Hepatocyte (in vitro differentiated cells): ENCODE data around the gene ABR. TPM values are rescaled to one million over a fixed set of nuclear protein-coding genes. Genes with fewer than 3 reads are reported as not detected.

ENCODE experiments used
- DNase-seq: peaks from one replicate; pipeline ENCODE4 v3.0.0-alpha.2; 2016; ENCODE audit warnings: low spot score
- H2AFZ ChIP-seq: fragments of 200-600 bp; sonication (generic); 2 replicates; pipeline ENCODE4 v1.6.0; 2016; ENCODE audit warnings: antibody characterized with exemption, mild to moderate bottlenecking
- H3K27ac ChIP-seq: fragments of 200-600 bp; sonication (generic); 2 replicates; pipeline ENCODE4 v1.5.1; 2016; ENCODE audit warnings: mild to moderate bottlenecking
- H3K27me3 ChIP-seq: fragments of 200-600 bp; sonication (generic); 2 replicates; pipeline ENCODE4 v1.6.1; 2016
- H3K36me3 ChIP-seq: fragments of 200-600 bp; sonication (generic); replicated peaks from 2 replicates; pipeline ENCODE4 v1.5.1; 2016; ENCODE audit warnings: low read depth; ENCODE audit not compliant: insufficient read depth
- H3K4me1 ChIP-seq: fragments of 200-600 bp; sonication (generic); 2 replicates; pipeline ENCODE4 v1.5.1; 2016; ENCODE audit warnings: mild to moderate bottlenecking, moderate library complexity; ENCODE audit not compliant: insufficient read depth
- H3K4me2 ChIP-seq: fragments of 200-600 bp; sonication (generic); 2 replicates; pipeline ENCODE4 v1.6.0; 2016
- H3K4me3 ChIP-seq: fragments of 200-600 bp; sonication (generic); 2 replicates; pipeline ENCODE4 v1.5.1; 2016; ENCODE audit warnings: mild to moderate bottlenecking
- H3K79me2 ChIP-seq: fragments of 200-600 bp; sonication (generic); 2 replicates; pipeline ENCODE4 v1.6.0; 2017; ENCODE audit warnings: mild to moderate bottlenecking
- H3K9me2 ChIP-seq: fragments of 200-600 bp; sonication (generic); replicated peaks from 2 replicates; pipeline ENCODE4 v1.6.0; 2017; ENCODE audit warnings: mild to moderate bottlenecking; ENCODE audit not compliant: insufficient read depth
- H3K9me3 ChIP-seq: fragments of 200-600 bp; sonication (generic); 2 replicates; pipeline ENCODE4 v1.5.1; 2016; ENCODE audit warnings: low read depth, mild to moderate bottlenecking
- H4K20me1 ChIP-seq: fragments of 200-600 bp; sonication (generic); 2 replicates; pipeline ENCODE4 v1.6.0; 2016; ENCODE audit warnings: mild to moderate bottlenecking; ENCODE audit not compliant: insufficient read depth, poor library complexity, severe bottlenecking
- EZH2 ChIP-seq: fragments of 200-600 bp; sonication (generic); IDR thresholded peaks from 2 replicates; pipeline ENCODE4 v1.6.1; 2016; ENCODE audit warnings: antibody characterized with exemption, mild to moderate bottlenecking, borderline replicate concordance
- EZH2phosphoT487 ChIP-seq: fragments of 200-600 bp; sonication (generic); IDR thresholded peaks from one replicate; pipeline ENCODE4 v1.6.1; 2018; ENCODE audit warnings: antibody characterized with exemption, mild to moderate bottlenecking, low read depth, moderate library complexity; ENCODE audit not compliant: unreplicated experiment, severe bottlenecking
- WGBS: methylation state at CpG from one replicate; pipeline ENCODE4 v1.1.6; 2016; ENCODE audit warnings: low lambda C conversion rate; ENCODE audit errors: missing lambda C conversion rate; 5-methylcytosine and 5-hydroxymethylcytosine counted together
- polyA plus RNA-seq: library from polyadenylated mRNA; unstranded; fragments of >200 nt; fragmentation: Nextera tagmentation; extraction: Ambion mirVana; gene quantifications from 2 replicates; pipeline ENCODE4 v1.2.1, GENCODE V29; 2016
- total RNA-seq: library from RNA; depleted of rRNA; stranded (reverse); fragments of >200 nt; gene quantifications from 2 replicates; pipeline ENCODE4 v1.2.3, GENCODE V29; 2014
- TF ChIP-seq, protein P1 (sequence below): fragments of 200-600 bp; sonication (generic); IDR thresholded peaks from 2 replicates; pipeline ENCODE4 v1.5.1; 2016; ENCODE audit warnings: antibody characterized with exemption, mild to moderate bottlenecking; ENCODE audit not compliant: poor library complexity

The ABR gene
- total and polyA plus RNA-seq, 2 experiments from 2014 or later: 26.8 to 51.5 TPM

GRCh38 chr17:1012823-1013728 lies 166.7 kb downstream of the ABR start:
- H3K4me2 ChIP-seq: no peak overlapping the region
- no peak overlapping the region for H3K4me3 ChIP-seq
- no peaks in the 10 kb centered on the region for H4K20me1 ChIP-seq
- H3K9me2 ChIP-seq: no peaks in the 10 kb centered on the region
- no peak for DNase-seq
- H3K9me3 ChIP-seq: no peaks in the 10 kb centered on the region
- no peak for TF ChIP-seq EZH2phosphoT487
- TF ChIP-seq, protein P1, sequence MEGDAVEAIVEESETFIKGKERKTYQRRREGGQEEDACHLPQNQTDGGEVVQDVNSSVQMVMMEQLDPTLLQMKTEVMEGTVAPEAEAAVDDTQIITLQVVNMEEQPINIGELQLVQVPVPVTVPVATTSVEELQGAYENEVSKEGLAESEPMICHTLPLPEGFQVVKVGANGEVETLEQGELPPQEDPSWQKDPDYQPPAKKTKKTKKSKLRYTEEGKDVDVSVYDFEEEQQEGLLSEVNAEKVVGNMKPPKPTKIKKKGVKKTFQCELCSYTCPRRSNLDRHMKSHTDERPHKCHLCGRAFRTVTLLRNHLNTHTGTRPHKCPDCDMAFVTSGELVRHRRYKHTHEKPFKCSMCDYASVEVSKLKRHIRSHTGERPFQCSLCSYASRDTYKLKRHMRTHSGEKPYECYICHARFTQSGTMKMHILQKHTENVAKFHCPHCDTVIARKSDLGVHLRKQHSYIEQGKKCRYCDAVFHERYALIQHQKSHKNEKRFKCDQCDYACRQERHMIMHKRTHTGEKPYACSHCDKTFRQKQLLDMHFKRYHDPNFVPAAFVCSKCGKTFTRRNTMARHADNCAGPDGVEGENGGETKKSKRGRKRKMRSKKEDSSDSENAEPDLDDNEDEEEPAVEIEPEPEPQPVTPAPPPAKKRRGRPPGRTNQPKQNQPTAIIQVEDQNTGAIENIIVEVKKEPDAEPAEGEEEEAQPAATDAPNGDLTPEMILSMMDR: no peak
- TF ChIP-seq EZH2: no peak
- H2AFZ ChIP-seq: no peak overlapping the region
- no peaks in the 10 kb centered on the region for H3K27me3 ChIP-seq
- no peaks in the 10 kb centered on the region for H3K79me2 ChIP-seq
- 94% methylated on average over 24 of the region's 30 CpGs for WGBS
- no peaks in the 10 kb centered on the region for H3K36me3 ChIP-seq
- no peaks in the 10 kb centered on the region for H3K4me1 ChIP-seq
- no peak overlapping the region for H3K27ac ChIP-seq

- H3K4me3 ChIP-seq: no peak overlapping the region
- H3K4me2 ChIP-seq: no peak overlapping the region
- 94% methylated on average over 49 of the region's 57 CpGs for WGBS
- no peaks in the 10 kb centered on the region for H3K36me3 ChIP-seq
- DNase-seq: no peak
- H3K9me3 ChIP-seq: no peaks in the 10 kb centered on the region
- no peak overlapping the region for H3K27ac ChIP-seq
- TF ChIP-seq, protein P1: no peak
- TF ChIP-seq EZH2phosphoT487 (no peak), EZH2 (no peak)
- H3K9me2 ChIP-seq: no peaks in the 10 kb centered on the region
- no peaks in the 10 kb centered on the region for H3K4me1 ChIP-seq
- H4K20me1 ChIP-seq: no peaks in the 10 kb centered on the region
- H3K79me2 ChIP-seq: no peaks in the 10 kb centered on the region
- no peak overlapping the region for H2AFZ ChIP-seq
- H3K27me3 ChIP-seq: no peaks in the 10 kb centered on the region
Observed at GRCh38 chr17:1011760-1012735, 167.7 kb downstream of the ABR start.

DNA sequence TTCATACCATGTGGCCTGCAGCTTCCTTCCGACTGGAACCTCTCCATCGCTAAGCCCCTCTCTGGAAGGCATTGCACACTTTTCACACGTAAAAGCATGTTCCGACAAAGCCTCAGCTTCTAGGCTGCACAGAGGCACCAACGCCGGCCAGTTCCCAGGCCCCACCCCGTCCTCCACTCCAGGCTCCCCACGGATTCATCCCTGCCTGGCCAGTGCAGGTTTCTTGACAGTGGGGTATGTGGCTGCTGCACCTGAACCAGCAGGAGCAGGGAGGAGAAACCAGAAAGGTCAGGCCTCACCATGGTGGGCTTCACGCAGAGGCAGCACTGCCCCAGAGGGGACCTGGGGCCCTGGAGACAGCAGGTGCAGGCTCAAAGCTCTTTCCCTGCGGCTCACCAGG lies 168.6 kb downstream of the ABR start:
- Histone ChIP-seq H3K4me3 (no peak overlapping the region), H3K9me3 (no peaks in the 10 kb centered on the region), H3K27ac (no peak overlapping the region), H3K79me2 (no peaks in the 10 kb centered on the region), H3K9me2 (no peaks in the 10 kb centered on the region), H2AFZ (no peak overlapping the region), H3K4me1 (no peaks in the 10 kb centered on the region), H4K20me1 (no peaks in the 10 kb centered on the region), H3K36me3 (no peaks in the 10 kb centered on the region), H3K27me3 (no peaks in the 10 kb centered on the region), H3K4me2 (no peak overlapping the region)
- DNase-seq: no peak
- no peak for TF ChIP-seq EZH2
- TF ChIP-seq, protein P1: no peak
- no peak for TF ChIP-seq EZH2phosphoT487
- 84% methylated on average over 10 of the region's 10 CpGs for WGBS
